AG04450 (cell line): ENCODE results near the gene YPEL2. TPM values are rescaled to one million over a fixed set of nuclear protein-coding genes. Genes with fewer than 3 reads are reported as not detected.

Experiments used
- CTCF ChIA-PET: fragments of 300-600, 350-600 bp; formaldehyde crosslinking; extraction: SDS; loops from one replicate; lab custom pipeline; 2022; ENCODE audit warnings: antibody characterized with exemption, inconsistent platforms; lab: Charles Lee
- POLR2A ChIA-PET: fragments of 350-600 bp; formaldehyde crosslinking; extraction: SDS; loops from one replicate; lab custom pipeline; 2021; ENCODE audit warnings: antibody characterized with exemption, inconsistent platforms; lab: Yijun Ruan, JAX
- DNase-seq: peaks from one replicate; pipeline ENCODE4 v3.0.0-alpha.2; 2011; ENCODE audit warnings: low read depth, low spot score
- H3K27ac ChIP-seq: one replicate; pipeline ENCODE4 v1.5.1; 2012; ENCODE audit warnings: low read depth, low read length, control low read depth
- H3K27me3 ChIP-seq: one replicate; pipeline ENCODE4 v1.6.0; 2012; ENCODE audit warnings: low read length; ENCODE audit not compliant: control insufficient read depth, insufficient read depth
- H3K4me3 ChIP-seq: 2 replicates; pipeline ENCODE4 v1.5.1; 2011; ENCODE audit warnings: mild to moderate bottlenecking, low read depth, low read length, control low read depth
- H3K9me3 ChIP-seq: 2 replicates; pipeline ENCODE4 v1.5.1; 2012; ENCODE audit warnings: low read length; ENCODE audit not compliant: control insufficient read depth, insufficient read depth
- CTCF ChIP-seq: IDR thresholded peaks from 2 replicates; pipeline ENCODE4 v1.5.1; 2011; ENCODE audit warnings: low read depth, low read length, control low read depth, inconsistent platforms
- polyA plus RNA-seq: library from polyadenylated mRNA; depleted of rRNA; stranded (reverse); fragments of >200 nt; gene quantifications from 2 replicates; pipeline ENCODE4 v1.2.3, GENCODE V29; 2011

Gene YPEL2
- polyA plus RNA-seq, 1 experiment, result 7.7 TPM

GRCh38 chr17:59428916-59429485, 97.5 kb downstream of the YPEL2 start:
- no peak for TF ChIP-seq CTCF
- ChIA-PET POLR2A (no interaction called here), CTCF (interaction anchor here (0.6 to 8.8 kb wide), 3 partner anchors 13 to 101 kb away, joined by 4 to 43 read pairs (median 18); no protein-coding TSS in a partner anchor)
- H3K27me3 ChIP-seq, result no peaks in the 10 kb centered on the region
- H3K27ac ChIP-seq, result no peak overlapping the region
- no peaks in the 10 kb centered on the region for H3K9me3 ChIP-seq
- no peak overlapping the region for H3K4me3 ChIP-seq
- DNase-seq, result no peak

- DNase-seq, result no peak
- no peak for TF ChIP-seq CTCF
- no peaks in the 10 kb centered on the region for H3K27me3 ChIP-seq
- CTCF ChIA-PET, result interaction anchor here (1.0 kb wide), 1 partner anchor 10 kb away, joined by 7 read pairs; no protein-coding TSS in a partner anchor
- POLR2A ChIA-PET, result no interaction called here
- H3K9me3 ChIP-seq, result no peaks in the 10 kb centered on the region
- no peak overlapping the region for H3K27ac ChIP-seq
- H3K4me3 ChIP-seq, result no peak overlapping the region
Measured at GRCh38 chr17:59431601-59432000, 100.1 kb downstream of the YPEL2 start.

- H3K9me3 ChIP-seq, result no peaks in the 10 kb centered on the region
- no peak overlapping the region for H3K27ac ChIP-seq
- DNase-seq, result no peak
- POLR2A ChIA-PET, result no interaction called here
- H3K27me3 ChIP-seq, result no peaks in the 10 kb centered on the region
- TF ChIP-seq CTCF, result no peak
- no peak overlapping the region for H3K4me3 ChIP-seq
- CTCF ChIA-PET, result interaction anchor here (0.5 to 2.9 kb wide), 4 partner anchors 9 to 122 kb away, joined by 3 to 10 read pairs (median 6); no protein-coding TSS in a partner anchor
Measured at GRCh38 chr17:59432657-59433056, 101.2 kb downstream of the YPEL2 start.

- ChIA-PET POLR2A (no interaction called here), CTCF (interaction anchor here (1.6 to 2.9 kb wide), 2 partner anchors 104 to 123 kb away, joined by 10 to 11 read pairs; no protein-coding TSS in a partner anchor)
- Histone ChIP-seq H3K9me3 (no peaks in the 10 kb centered on the region), H3K27me3 (no peaks in the 10 kb centered on the region), H3K27ac (no peak overlapping the region), H3K4me3 (no peak overlapping the region)
- DNase-seq, result no peak
- TF ChIP-seq CTCF, result no peak
Measured at GRCh38 chr17:59433586-59433985, 102.1 kb downstream of the YPEL2 start.

GRCh38 chr17:59434429-59434828, 103.0 kb downstream of the YPEL2 start:
- CTCF ChIA-PET, result interaction anchor here (0.6 to 2.9 kb wide), 5 partner anchors 86 to 676 kb away, joined by 3 to 11 read pairs (median 8); no protein-coding TSS in a partner anchor
- Histone ChIP-seq H3K27ac (no peak overlapping the region), H3K9me3 (no peaks in the 10 kb centered on the region), H3K4me3 (no peak overlapping the region), H3K27me3 (no peaks in the 10 kb centered on the region)
- no peak for DNase-seq
- POLR2A ChIA-PET, result no interaction called here
- TF ChIP-seq CTCF, result no peak
